ENCODE data around the gene STAT5B.
"Not testable (repeated sequence)": the region's sequence is repeated elsewhere in the genome, so short reads cannot be mapped to it uniquely, and the experiment has no call there.

Gene STAT5B

GRCh38 chr17:42225646-42226045, 50.5 kb downstream of the STAT5B start:
- no peak for TF ChIP-seq CTCF (IDR thresholded peaks at IDR 0.05; ENCODE audit: low read depth, low read length, missing control alignments)
- no peak overlapping the region for H3K4me3 ChIP-seq (replicated peaks; ENCODE audit: low read depth, low read length)
- DNase-seq (ENCODE audit: extremely low read depth, low read depth), result no peak

- no peak overlapping the region for H3K4me3 ChIP-seq (replicated peaks; ENCODE audit: low read depth, low read length)
- DNase-seq (ENCODE audit: extremely low read depth, low read depth), result no peak
- no peak for TF ChIP-seq CTCF (IDR thresholded peaks at IDR 0.05; ENCODE audit: low read depth, low read length, missing control alignments)
Observed at GRCh38 chr17:42224651-42225050, 51.5 kb downstream of the STAT5B start.

- H3K4me3 ChIP-seq (replicated peaks; ENCODE audit: low read depth, low read length), result no peak overlapping the region
- peak; percentile 78 for TF ChIP-seq CTCF (IDR thresholded peaks at IDR 0.05; ENCODE audit: low read depth, low read length, missing control alignments)
- DNase-seq (ENCODE audit: extremely low read depth, low read depth), result peak; percentile 17
Observed at GRCh38 chr17:42221886-42222745, 54.1 kb downstream of the STAT5B start.

- not testable (repeated sequence) for H3K4me3 ChIP-seq (replicated peaks; ENCODE audit: low read depth, low read length); DNase-seq (ENCODE audit: extremely low read depth, low read depth)
Observed at GRCh38 chr17:42219280-42219679, 56.9 kb downstream of the STAT5B start.

- DNase-seq (ENCODE audit: extremely low read depth, low read depth), result no peak
- no peak for TF ChIP-seq CTCF (IDR thresholded peaks at IDR 0.05; ENCODE audit: low read depth, low read length, missing control alignments)
- no peak overlapping the region for H3K4me3 ChIP-seq (replicated peaks; ENCODE audit: low read depth, low read length)
Observed at GRCh38 chr17:42214156-42214555, 62.0 kb downstream of the STAT5B start.

- TF ChIP-seq CTCF (IDR thresholded peaks at IDR 0.05; ENCODE audit: low read depth, low read length, missing control alignments), result no peak
- H3K4me3 ChIP-seq (replicated peaks; ENCODE audit: low read depth, low read length), result no peak overlapping the region
- DNase-seq (ENCODE audit: extremely low read depth, low read depth), result no peak
Observed at GRCh38 chr17:42212382-42212781, 63.8 kb downstream of the STAT5B start.

- not testable (repeated sequence) for H3K4me3 ChIP-seq (replicated peaks; ENCODE audit: low read depth, low read length); DNase-seq (ENCODE audit: extremely low read depth, low read depth)
Observed at GRCh38 chr17:42211921-42212341, 64.3 kb downstream of the STAT5B start.

GRCh38 chr17:42210046-42210445, 66.1 kb downstream of the STAT5B start:
- no peak for TF ChIP-seq CTCF (IDR thresholded peaks at IDR 0.05; ENCODE audit: low read depth, low read length, missing control alignments)
- no peak overlapping the region for H3K4me3 ChIP-seq (replicated peaks; ENCODE audit: low read depth, low read length)
- no peak for DNase-seq (ENCODE audit: extremely low read depth, low read depth)

GRCh38 chr17:42206153-42206612, 70.0 kb downstream of the STAT5B start:
- not testable (repeated sequence) for DNase-seq (ENCODE audit: extremely low read depth, low read depth); H3K4me3 ChIP-seq (replicated peaks; ENCODE audit: low read depth, low read length)

Measured in HFF-Myc (cell line).